SU-DHL-6 (cell line): ENCODE measurements around the gene MAP3K10.

ENCODE experiments used
- H2AFZ ChIP-seq: fragments of 200-600 bp; sonication (generic); 2 replicates; pipeline ENCODE4 v1.6.1; 2014; ENCODE audit warnings: low read depth, mild to moderate bottlenecking, moderate library complexity, mixed read lengths, antibody characterized with exemption, low read length; ENCODE audit not compliant: severe bottlenecking
- H3F3A ChIP-seq: fragments of 200-600 bp; shearing (Covaris generic); 2 replicates; pipeline ENCODE4 v1.6.0; 2016; ENCODE audit warnings: antibody characterized with exemption, mild to moderate bottlenecking; ENCODE audit not compliant: insufficient read depth
- H3K27ac ChIP-seq: fragments of 200-600 bp; sonication (generic); 2 replicates; pipeline ENCODE4 v1.5.1; 2016; ENCODE audit warnings: low read depth, mild to moderate bottlenecking, low read length, moderate library complexity, mixed read lengths
- H3K27me3 ChIP-seq: fragments of 200-600 bp; sonication (generic), shearing (Covaris generic); 2 replicates; pipeline ENCODE4 v1.6.0; 2014; ENCODE audit warnings: mild to moderate bottlenecking, low read length
- H3K36me3 ChIP-seq: fragments of 200-600 bp; sonication (generic); 2 replicates; pipeline ENCODE4 v1.6.1; 2014; ENCODE audit warnings: mild to moderate bottlenecking, low read length, mixed read lengths
- H3K4me2 ChIP-seq: fragments of 300-600, 200-600 bp; shearing (Covaris generic), sonication (generic); 2 replicates; pipeline ENCODE4 v1.6.0; 2014; ENCODE audit warnings: low read length, low read depth, mild to moderate bottlenecking; ENCODE audit not compliant: poor library complexity, severe bottlenecking
- H3K4me3 ChIP-seq: fragments of 200-600 bp; sonication (generic); 2 replicates; pipeline ENCODE4 v1.5.1; 2014; ENCODE audit warnings: antibody characterized with exemption, low read length, mild to moderate bottlenecking, mixed read lengths; ENCODE audit not compliant: insufficient read depth, poor library complexity, severe bottlenecking
- H3K79me2 ChIP-seq: fragments of 200-600 bp; sonication (generic); 2 replicates; pipeline ENCODE4 v1.6.1; 2014; ENCODE audit warnings: mild to moderate bottlenecking, low read length, moderate library complexity; ENCODE audit not compliant: insufficient read depth
- H3K9ac ChIP-seq: fragments of 200-600 bp; sonication (generic); 2 replicates; pipeline ENCODE4 v1.7.0; 2014; ENCODE audit warnings: mild to moderate bottlenecking, low read length
- H3K9me2 ChIP-seq: fragments of 200-600 bp; sonication (generic); replicated peaks from 2 replicates; pipeline ENCODE4 v1.6.1; 2014; ENCODE audit warnings: low read length; ENCODE audit not compliant: insufficient read depth
- H3K9me3 ChIP-seq: fragments of 200-600 bp; sonication (generic); 2 replicates; pipeline ENCODE4 v1.6.1; 2014; ENCODE audit warnings: low read length, mixed read lengths; ENCODE audit not compliant: insufficient read depth
- H4K20me1 ChIP-seq: fragments of 200-600 bp; sonication (generic); 2 replicates; pipeline ENCODE4 v1.6.1; 2014; ENCODE audit warnings: low read depth, mild to moderate bottlenecking, antibody characterized with exemption, low read length, moderate library complexity, mixed read lengths
- CTCF ChIP-seq: fragments of 200-600 bp; sonication (generic); IDR thresholded peaks from one replicate; pipeline ENCODE4 v1.5.1; 2017; ENCODE audit warnings: antibody characterized with exemption, mild to moderate bottlenecking, low read length, moderate library complexity; ENCODE audit not compliant: insufficient read depth, poor library complexity, severe bottlenecking
- EZH2phosphoT487 ChIP-seq: fragments of 200-600 bp; sonication (generic), shearing (Covaris generic); conservative IDR thresholded peaks from 2 replicates; pipeline ENCODE4 v1.6.1; 2018; ENCODE audit warnings: mild to moderate bottlenecking, antibody characterized with exemption, low read length, moderate library complexity, mixed read lengths

The MAP3K10 gene

DNA sequence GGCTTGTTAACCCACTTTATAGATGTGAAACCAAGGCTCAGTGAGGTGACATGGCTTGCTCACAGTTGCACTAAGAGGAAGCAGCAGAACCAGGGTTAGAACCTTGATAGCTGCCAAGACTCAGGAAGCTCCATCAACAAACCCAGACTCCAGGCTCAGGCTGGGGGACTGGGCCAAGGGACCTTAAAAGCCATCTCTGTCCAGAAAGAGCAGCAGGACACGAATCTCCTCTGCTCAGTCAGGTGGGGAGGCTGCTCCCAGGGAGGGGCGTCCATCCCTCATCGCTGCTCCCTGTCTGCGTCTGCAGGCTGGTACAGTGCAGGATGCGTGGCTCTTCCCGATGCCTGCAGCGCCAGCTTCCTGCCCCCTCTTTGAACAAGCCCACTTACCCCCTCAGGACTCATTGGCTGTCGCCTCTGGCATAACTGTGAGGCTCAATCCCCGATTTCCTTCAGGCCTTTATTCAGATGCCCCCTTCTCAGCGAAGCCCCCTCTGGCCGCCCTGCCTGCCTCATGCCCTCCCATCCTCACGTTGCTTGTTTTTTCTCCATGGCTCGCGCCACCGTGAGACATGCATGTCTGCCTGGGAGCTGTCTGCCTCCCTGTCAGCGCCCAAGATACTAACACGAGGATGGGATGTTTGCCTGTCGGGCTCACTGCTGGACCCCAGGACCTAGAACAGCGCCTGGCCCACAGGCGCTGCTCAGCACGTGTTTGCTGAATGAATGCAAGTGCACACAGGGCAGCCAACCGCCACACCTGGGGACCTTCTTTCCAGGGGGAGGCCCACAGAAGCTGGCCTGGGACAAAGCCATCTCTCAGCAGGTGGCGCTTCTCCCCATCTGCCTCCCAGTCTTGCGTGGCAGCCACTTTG lies 72.5 kb downstream of the MAP3K10 start:
- Histone ChIP-seq H3K79me2 (peaks cover 27% of the 10 kb centered on the region), H3K4me3 (no peak overlapping the region), H3K9me3 (no peaks in the 10 kb centered on the region), H3K36me3 (no peaks in the 10 kb centered on the region), H4K20me1 (no peaks in the 10 kb centered on the region), H3F3A (no peaks in the 10 kb centered on the region), H3K9me2 (no peaks in the 10 kb centered on the region), H3K27ac (no peak overlapping the region), H3K4me2 (no peak overlapping the region), H3K9ac (no peak overlapping the region), H3K27me3 (no peaks in the 10 kb centered on the region), H2AFZ (no peak overlapping the region)
- TF ChIP-seq EZH2phosphoT487 (no peak), CTCF (no peak)

DNA sequence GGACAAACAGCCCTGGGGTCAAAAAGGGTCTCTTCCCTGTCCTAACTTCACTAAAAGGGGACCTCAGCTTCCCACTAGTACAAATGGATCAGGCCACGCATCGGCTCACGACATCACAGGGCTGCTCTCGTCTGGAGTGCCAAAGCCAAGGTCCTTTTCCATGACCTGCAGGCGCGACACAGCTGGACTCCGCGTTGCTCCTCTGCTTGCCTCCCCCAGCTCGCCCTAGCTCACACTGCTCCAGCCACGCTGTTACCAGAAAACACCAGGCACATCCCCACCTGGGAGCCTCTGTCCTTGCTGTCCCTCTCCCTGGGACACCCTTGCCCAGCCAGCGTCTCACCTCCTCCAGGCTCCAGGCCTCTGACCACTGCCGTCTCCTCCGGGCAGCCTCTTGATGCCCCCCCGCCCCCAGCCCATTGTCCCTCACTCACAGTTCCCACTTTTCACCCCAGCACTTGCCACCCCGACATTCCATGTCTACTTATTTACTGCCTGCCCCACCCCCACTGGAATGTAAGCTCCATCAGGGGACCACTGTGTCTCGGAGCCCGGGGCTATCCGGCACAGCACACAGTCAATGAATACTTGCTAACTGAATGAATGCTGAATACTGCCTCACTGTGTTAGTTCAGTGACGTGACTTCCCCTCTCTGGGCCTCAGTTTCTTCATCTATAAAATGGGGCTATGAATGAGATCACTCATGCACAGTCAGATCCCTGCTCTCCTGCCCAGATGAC lies 73.3 kb downstream of the MAP3K10 start:
- Histone ChIP-seq H3F3A (no peaks in the 10 kb centered on the region), H3K9me3 (no peaks in the 10 kb centered on the region), H3K9me2 (no peaks in the 10 kb centered on the region), H3K79me2 (peaks cover 27% of the 10 kb centered on the region), H3K4me3 (no peak overlapping the region), H3K36me3 (no peaks in the 10 kb centered on the region), H2AFZ (no peak overlapping the region), H3K9ac (no peak overlapping the region), H3K27ac (no peak overlapping the region), H3K4me2 (no peak overlapping the region), H3K27me3 (no peaks in the 10 kb centered on the region), H4K20me1 (no peaks in the 10 kb centered on the region)
- TF ChIP-seq EZH2phosphoT487 (no peak), CTCF (no peak)
